ENCODE results near the gene PCNX1.

DNA sequence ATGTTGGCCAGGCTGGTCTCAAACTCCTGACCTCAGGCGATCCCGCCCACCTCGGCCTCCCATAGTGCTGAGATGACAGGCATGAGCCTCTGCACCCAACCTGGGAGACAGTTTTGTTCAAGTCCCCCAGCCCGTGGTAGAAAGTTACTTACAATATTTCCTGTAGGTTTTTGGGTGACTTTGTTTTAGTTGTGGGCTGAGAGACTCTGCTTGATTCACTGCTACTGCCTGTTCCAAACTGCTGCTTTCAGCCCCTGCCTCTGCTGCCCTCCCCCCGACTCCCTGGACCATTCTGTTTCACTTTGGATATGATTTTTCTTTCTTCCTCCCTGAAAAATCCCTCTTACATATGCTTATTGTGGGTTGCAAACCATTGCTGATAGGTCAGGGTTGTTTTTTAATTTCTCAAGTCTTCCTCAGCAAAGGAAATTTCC is 13.4 kb upstream of the PCNX1 start:
- no peak for TF ChIP-seq POLR2A (IDR thresholded peaks at IDR 0.05)
- TF ChIP-seq, protein P1, sequence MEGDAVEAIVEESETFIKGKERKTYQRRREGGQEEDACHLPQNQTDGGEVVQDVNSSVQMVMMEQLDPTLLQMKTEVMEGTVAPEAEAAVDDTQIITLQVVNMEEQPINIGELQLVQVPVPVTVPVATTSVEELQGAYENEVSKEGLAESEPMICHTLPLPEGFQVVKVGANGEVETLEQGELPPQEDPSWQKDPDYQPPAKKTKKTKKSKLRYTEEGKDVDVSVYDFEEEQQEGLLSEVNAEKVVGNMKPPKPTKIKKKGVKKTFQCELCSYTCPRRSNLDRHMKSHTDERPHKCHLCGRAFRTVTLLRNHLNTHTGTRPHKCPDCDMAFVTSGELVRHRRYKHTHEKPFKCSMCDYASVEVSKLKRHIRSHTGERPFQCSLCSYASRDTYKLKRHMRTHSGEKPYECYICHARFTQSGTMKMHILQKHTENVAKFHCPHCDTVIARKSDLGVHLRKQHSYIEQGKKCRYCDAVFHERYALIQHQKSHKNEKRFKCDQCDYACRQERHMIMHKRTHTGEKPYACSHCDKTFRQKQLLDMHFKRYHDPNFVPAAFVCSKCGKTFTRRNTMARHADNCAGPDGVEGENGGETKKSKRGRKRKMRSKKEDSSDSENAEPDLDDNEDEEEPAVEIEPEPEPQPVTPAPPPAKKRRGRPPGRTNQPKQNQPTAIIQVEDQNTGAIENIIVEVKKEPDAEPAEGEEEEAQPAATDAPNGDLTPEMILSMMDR (IDR thresholded peaks at IDR 0.05) = no peak

Measured in tibial nerve (tissue), 3 donors.